A673 (cell line): ENCODE measurements around the gene OR14A2. TPM values are rescaled to one million over a fixed set of nuclear protein-coding genes. Genes with fewer than 3 reads are reported as not detected.
"Not testable (repeated sequence)": the region's sequence is repeated elsewhere in the genome, so short reads cannot be mapped to it uniquely, and the experiment has no call there.

Experiments
- BruUV-seq: library from RNA; stranded (reverse); fragments of 400-500 nt; replicated peaks from 2 replicates; lab custom pipeline; 2021; lab: Mats Ljungman, UMichigan
- CTCF ChIA-PET: fragments of 300-600 bp; sonication (Branson Sonifier 250); formaldehyde crosslinking; loops from one replicate; lab custom pipeline; 2022; ENCODE audit warnings: antibody characterized with exemption; lab: Charles Lee
- POLR2A ChIA-PET: fragments of 300-600 bp; sonication (Branson Sonifier 250); formaldehyde crosslinking; loops from one replicate; lab custom pipeline; 2022; ENCODE audit warnings: antibody characterized with exemption; ENCODE audit not compliant: low non-redundant PET; lab: Charles Lee
- DNase-seq: peaks from one replicate; pipeline ENCODE4 v3.0.0-alpha.2; 2015; ENCODE audit warnings: low spot score
- H3K27ac ChIP-seq: fragments of 200-600 bp; sonication (generic); 2 replicates; pipeline ENCODE4 v1.5.1; 2016; ENCODE audit warnings: mixed run types, low read depth, mild to moderate bottlenecking, mixed read lengths, antibody characterized with exemption, low read length; ENCODE audit not compliant: poor library complexity, severe bottlenecking
- H3K27me3 ChIP-seq: fragments of 200-600 bp; sonication (generic); replicated peaks from 2 replicates; pipeline ENCODE4 v1.6.1; 2017; ENCODE audit warnings: mixed run types, low read depth, mild to moderate bottlenecking, mixed read lengths, antibody characterized with exemption, low read length; ENCODE audit not compliant: insufficient read depth, poor library complexity
- H3K36me3 ChIP-seq: fragments of 200-600 bp; sonication (generic); 2 replicates; pipeline ENCODE4 v1.6.1; 2016; ENCODE audit warnings: mixed run types, mild to moderate bottlenecking, mixed read lengths, antibody characterized with exemption, low read length; ENCODE audit not compliant: insufficient read depth, poor library complexity, severe bottlenecking
- H3K4me1 ChIP-seq: fragments of 200-600 bp; sonication (generic); 2 replicates; pipeline ENCODE4 v1.6.1; 2017; ENCODE audit warnings: mixed run types, mild to moderate bottlenecking, mixed read lengths, antibody characterized with exemption, low read length; ENCODE audit not compliant: insufficient read depth, poor library complexity, severe bottlenecking
- H3K4me3 ChIP-seq: fragments of 200-600 bp; sonication (generic); 2 replicates; pipeline ENCODE4 v1.5.1; 2016; ENCODE audit warnings: low read depth, mixed run types, mild to moderate bottlenecking, mixed read lengths, low read length; ENCODE audit not compliant: poor library complexity, severe bottlenecking
- H3K9me3 ChIP-seq: fragments of 200-600 bp; sonication (generic); 2 replicates; pipeline ENCODE4 v1.6.1; 2016; ENCODE audit warnings: mixed run types, low read depth, mild to moderate bottlenecking, mixed read lengths, antibody characterized with exemption, low read length; ENCODE audit not compliant: poor library complexity, severe bottlenecking
- CTCF ChIP-seq: fragments of 300-800, 200-600 bp; sonication (generic); conservative IDR thresholded peaks from 2 replicates; pipeline ENCODE4 v1.5.1; 2017; ENCODE audit warnings: low read depth, mild to moderate bottlenecking, antibody characterized with exemption, low read length, moderate library complexity, mixed read lengths
- EZH2 ChIP-seq: fragments of 200-600 bp; sonication (generic); IDR thresholded peaks from 2 replicates; pipeline ENCODE4 v1.6.1; 2017; ENCODE audit warnings: borderline replicate concordance, low read depth, mild to moderate bottlenecking, mixed read lengths, antibody characterized with exemption, low read length; ENCODE audit not compliant: poor library complexity, severe bottlenecking
- intact Hi-C: fragments of 100-400 bp; cut with micrococcal nuclease; formaldehyde crosslinking; loops from one replicate; pipeline ENCODE4 v1.10.0; 2022; ENCODE audit not compliant: unreplicated experiment
- total RNA-seq: library from RNA; stranded (reverse); gene quantifications from 2 replicates; pipeline ENCODE4 v1.2.3, GENCODE V29; 2021

OR14A2 gene
- total RNA-seq, 1 experiment from 2014 or later: not detected

DNA sequence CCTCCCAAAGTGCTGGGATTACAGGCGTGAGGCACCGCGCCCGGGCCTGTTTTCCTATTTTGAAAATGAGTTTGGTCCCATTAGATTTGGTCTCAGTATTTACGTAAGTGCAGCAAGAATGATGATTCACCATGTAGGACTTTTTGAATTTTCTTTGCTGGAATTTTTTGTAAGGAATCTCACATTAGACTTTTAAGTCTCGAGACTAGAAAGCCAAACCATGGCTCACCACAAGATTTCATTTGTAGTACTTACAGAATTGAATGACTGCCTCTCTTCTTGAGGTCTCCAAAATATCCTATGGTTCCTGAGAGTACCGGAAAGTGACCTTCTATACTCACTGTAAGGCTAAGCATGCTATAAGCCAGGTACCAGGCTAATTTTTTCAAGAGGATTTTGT lies 325 bp downstream of the OR14A2 start:
- intact Hi-C loops: no loop called here

DNA sequence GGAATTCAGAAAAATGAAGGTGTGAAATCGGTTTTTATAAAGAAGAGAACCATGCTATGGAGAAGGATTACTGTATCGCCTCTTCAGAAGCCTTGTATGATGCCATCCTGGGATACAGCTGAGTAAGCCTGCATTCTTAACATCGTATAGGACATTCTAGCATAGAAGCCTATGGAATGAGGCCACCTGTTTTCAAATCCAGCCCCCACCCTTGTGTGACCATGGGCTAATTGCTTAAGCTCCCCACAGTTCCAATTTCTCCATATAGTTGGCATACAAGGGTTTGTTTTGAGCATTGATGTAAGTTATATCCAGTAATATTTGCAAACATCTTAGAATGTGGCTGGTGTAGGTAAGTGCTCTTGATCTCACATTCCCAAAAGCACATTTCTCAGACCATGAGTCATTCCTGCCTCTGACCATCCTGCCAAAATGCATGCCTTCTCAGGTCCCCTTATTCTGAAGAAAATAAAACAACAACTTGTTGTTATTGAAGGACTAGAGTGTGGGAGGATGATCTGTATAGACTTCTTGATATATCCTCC lies 1.5 kb downstream of the OR14A2 start:
- no TSS peak for BruUV-seq
- TF ChIP-seq CTCF (no peak), EZH2 (no peak)
- CTCF ChIA-PET: no interaction called here
- no peak for DNase-seq
- intact Hi-C loops: no loop called here
- Histone ChIP-seq H3K4me3 (no peak overlapping the region), H3K27me3 (no peaks in the 10 kb centered on the region), H3K4me1 (no peaks in the 10 kb centered on the region), H3K9me3 (peaks cover 22% of the 10 kb centered on the region), H3K27ac (no peak overlapping the region), H3K36me3 (no peaks in the 10 kb centered on the region)
- POLR2A ChIA-PET: no interaction called here

More for the DNA sequence above, 325 bp downstream of the OR14A2 start:
- ChIA-PET CTCF (no interaction called here), POLR2A (no interaction called here)
- Histone ChIP-seq H3K4me3 (no peak overlapping the region), H3K27ac (no peak overlapping the region), H3K27me3 (no peaks in the 10 kb centered on the region), H3K4me1 (no peaks in the 10 kb centered on the region), H3K9me3 (peaks cover 22% of the 10 kb centered on the region), H3K36me3 (no peaks in the 10 kb centered on the region)
- DNase-seq: no peak
- TF ChIP-seq CTCF (no peak), EZH2 (no peak)
- no TSS peak for BruUV-seq

- H3K4me3 ChIP-seq, DNase-seq, H3K36me3 ChIP-seq, H3K4me1 ChIP-seq, BruUV-seq, CTCF ChIA-PET, H3K27me3 ChIP-seq, intact Hi-C loops, POLR2A ChIA-PET, H3K27ac ChIP-seq: not testable (repeated sequence)
- H3K9me3 ChIP-seq: peaks cover 12% of the 10 kb centered on the region
Measured at GRCh38 chr1:247742215-247742760, 5.7 kb downstream of the OR14A2 start.

- Histone ChIP-seq H3K9me3 (peaks cover 11% of the 10 kb centered on the region), H3K27ac (no peak overlapping the region), H3K36me3 (no peaks in the 10 kb centered on the region), H3K27me3 (no peaks in the 10 kb centered on the region), H3K4me3 (no peak overlapping the region), H3K4me1 (no peaks in the 10 kb centered on the region)
- intact Hi-C loops: no loop called here
- no peak for DNase-seq
- TF ChIP-seq CTCF (no peak), EZH2 (no peak)
- BruUV-seq: no TSS peak
- POLR2A ChIA-PET: no interaction called here
- CTCF ChIA-PET: no interaction called here
Measured at GRCh38 chr1:247741756-247742155, 6.2 kb downstream of the OR14A2 start.
